ENCODE data around the gene RBKS.

RBKS gene

DNA sequence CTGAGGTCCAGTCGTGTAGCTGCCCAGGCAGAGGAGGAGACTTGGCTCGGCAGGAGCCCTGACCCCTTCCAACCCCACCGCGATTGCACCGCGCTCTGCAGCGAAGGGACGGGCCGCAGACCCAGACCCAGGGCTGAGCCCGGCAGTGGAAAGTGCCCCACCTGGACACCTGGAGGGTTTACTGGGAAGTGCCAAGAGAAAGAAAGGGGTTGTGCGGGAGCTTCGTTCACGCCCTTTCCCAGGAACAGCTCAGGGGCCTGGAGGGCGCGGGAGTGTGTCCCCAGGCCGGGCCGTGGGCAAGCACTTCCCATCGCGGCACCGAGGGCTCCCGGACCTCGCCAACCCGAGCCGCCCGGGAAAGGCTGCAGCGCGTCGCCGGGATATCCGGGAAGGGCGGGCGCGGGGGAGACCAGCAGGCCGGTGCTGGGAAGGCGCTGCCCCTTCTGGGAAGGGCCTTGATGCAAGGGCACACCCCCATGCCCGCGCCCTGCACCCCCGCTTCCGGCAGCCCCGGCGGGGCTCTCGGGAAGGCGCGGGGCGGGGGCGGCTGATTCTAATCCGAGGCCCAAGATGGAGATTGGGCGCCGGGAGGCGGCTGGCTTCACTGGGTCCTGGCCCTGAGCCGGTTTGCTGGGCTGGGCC is 154.8 kb downstream of the RBKS start:
- TF ChIP-seq, protein P1, sequence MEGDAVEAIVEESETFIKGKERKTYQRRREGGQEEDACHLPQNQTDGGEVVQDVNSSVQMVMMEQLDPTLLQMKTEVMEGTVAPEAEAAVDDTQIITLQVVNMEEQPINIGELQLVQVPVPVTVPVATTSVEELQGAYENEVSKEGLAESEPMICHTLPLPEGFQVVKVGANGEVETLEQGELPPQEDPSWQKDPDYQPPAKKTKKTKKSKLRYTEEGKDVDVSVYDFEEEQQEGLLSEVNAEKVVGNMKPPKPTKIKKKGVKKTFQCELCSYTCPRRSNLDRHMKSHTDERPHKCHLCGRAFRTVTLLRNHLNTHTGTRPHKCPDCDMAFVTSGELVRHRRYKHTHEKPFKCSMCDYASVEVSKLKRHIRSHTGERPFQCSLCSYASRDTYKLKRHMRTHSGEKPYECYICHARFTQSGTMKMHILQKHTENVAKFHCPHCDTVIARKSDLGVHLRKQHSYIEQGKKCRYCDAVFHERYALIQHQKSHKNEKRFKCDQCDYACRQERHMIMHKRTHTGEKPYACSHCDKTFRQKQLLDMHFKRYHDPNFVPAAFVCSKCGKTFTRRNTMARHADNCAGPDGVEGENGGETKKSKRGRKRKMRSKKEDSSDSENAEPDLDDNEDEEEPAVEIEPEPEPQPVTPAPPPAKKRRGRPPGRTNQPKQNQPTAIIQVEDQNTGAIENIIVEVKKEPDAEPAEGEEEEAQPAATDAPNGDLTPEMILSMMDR (IDR thresholded peaks at IDR 0.05; ENCODE audit: low read depth, low read length, missing control alignments), result no peak
- in situ Hi-C loops (cut with HindIII; ENCODE audit: low sequenced_read_pairs), result no loop called here
- H3K4me3 ChIP-seq (ENCODE audit: low read depth, low read length), result no peak overlapping the region
- no peak for DNase-seq (ENCODE audit: low read depth)

DNA sequence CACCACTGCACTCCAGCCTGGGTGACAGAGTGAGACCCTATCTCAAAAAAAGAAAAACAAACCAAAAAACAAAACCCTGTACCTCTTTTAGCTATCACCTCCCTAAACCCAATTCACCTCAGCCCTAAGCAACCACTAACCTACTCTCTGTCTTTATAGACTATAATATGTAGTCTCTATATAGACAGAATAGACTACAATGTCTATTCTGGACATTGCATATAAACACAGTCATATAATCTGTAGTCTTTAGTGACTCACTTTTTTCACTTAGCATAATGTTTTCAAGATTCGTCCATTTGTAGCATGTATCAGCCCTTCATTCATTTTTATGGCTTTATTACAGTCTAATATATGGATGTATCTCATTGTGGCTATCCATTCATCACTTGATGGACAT is 155.9 kb downstream of the RBKS start:
- TF ChIP-seq, protein P1 (IDR thresholded peaks at IDR 0.05; ENCODE audit: low read depth, low read length, missing control alignments), result no peak
- H3K4me3 ChIP-seq (ENCODE audit: low read depth, low read length), result no peak overlapping the region
- DNase-seq (ENCODE audit: low read depth), result no peak
- in situ Hi-C loops (cut with HindIII; ENCODE audit: low sequenced_read_pairs), result no loop called here
